Stimulated activated CD4-positive, alpha-beta T cell treated with anti-CD3 and anti-CD28 coated beads, TNF-alpha, amount 100 ng/mL, for 4 hours (primary cell): Measurements from ENCODE around the gene RABGAP1L.

Experiments
- DNase-seq, 3 experiments: peaks; one replicate each; pipeline ENCODE4 v3.0.0-alpha.2; 2020; ENCODE audit warnings: low read depth in 3 of 3

RABGAP1L gene

GRCh38 chr1:174922121-174922520 is 762.8 kb downstream of the RABGAP1L start:
- DNase-seq = no peak

GRCh38 chr1:174923820-174924219 is 764.5 kb downstream of the RABGAP1L start:
- DNase-seq = no peak

GRCh38 chr1:174928541-174928940 is 769.2 kb downstream of the RABGAP1L start:
- no peak for DNase-seq

- DNase-seq = no peak
Observed at GRCh38 chr1:174931214-174931613, 771.9 kb downstream of the RABGAP1L start.

- DNase-seq = no peak
Observed at GRCh38 chr1:174932587-174932986, 773.3 kb downstream of the RABGAP1L start.

- no peak for DNase-seq
Observed at GRCh38 chr1:174935961-174936727, 776.8 kb downstream of the RABGAP1L start.

GRCh38 chr1:174938281-174939007 is 779.1 kb downstream of the RABGAP1L start:
- DNase-seq = no peak

- no peak for DNase-seq
Observed at GRCh38 chr1:174939775-174940545, 780.6 kb downstream of the RABGAP1L start.

- no peak for DNase-seq
Observed at GRCh38 chr1:174940646-174941175, 781.4 kb downstream of the RABGAP1L start.

- no peak for DNase-seq
Observed at GRCh38 chr1:174942547-174943255, 783.4 kb downstream of the RABGAP1L start.

- no peak for DNase-seq
Observed at GRCh38 chr1:174946031-174946430, 786.7 kb downstream of the RABGAP1L start.

GRCh38 chr1:174949061-174949460 is 789.7 kb downstream of the RABGAP1L start:
- DNase-seq = no peak

- no peak for DNase-seq
Observed at GRCh38 chr1:174949645-174950044, 790.3 kb downstream of the RABGAP1L start.

GRCh38 chr1:174953285-174954072 is 794.2 kb downstream of the RABGAP1L start:
- no peak for DNase-seq

GRCh38 chr1:174954073-174954460 is 794.7 kb downstream of the RABGAP1L start:
- DNase-seq = no peak

- DNase-seq = no peak
Observed at GRCh38 chr1:174954671-174955669, 795.6 kb downstream of the RABGAP1L start.

GRCh38 chr1:174956086-174956485 is 796.8 kb downstream of the RABGAP1L start:
- no peak for DNase-seq

GRCh38 chr1:174956976-174957375 is 797.7 kb downstream of the RABGAP1L start:
- DNase-seq = no peak

GRCh38 chr1:174957829-174958228 is 798.5 kb downstream of the RABGAP1L start:
- no peak for DNase-seq
